Measurements from ENCODE around the gene PDHX. TPM values are rescaled to one million over a fixed set of nuclear protein-coding genes. Genes with fewer than 3 reads are reported as not detected.

Gene PDHX
- total RNA-seq, 1 donor from 2014 or later = 47.1 TPM

DNA sequence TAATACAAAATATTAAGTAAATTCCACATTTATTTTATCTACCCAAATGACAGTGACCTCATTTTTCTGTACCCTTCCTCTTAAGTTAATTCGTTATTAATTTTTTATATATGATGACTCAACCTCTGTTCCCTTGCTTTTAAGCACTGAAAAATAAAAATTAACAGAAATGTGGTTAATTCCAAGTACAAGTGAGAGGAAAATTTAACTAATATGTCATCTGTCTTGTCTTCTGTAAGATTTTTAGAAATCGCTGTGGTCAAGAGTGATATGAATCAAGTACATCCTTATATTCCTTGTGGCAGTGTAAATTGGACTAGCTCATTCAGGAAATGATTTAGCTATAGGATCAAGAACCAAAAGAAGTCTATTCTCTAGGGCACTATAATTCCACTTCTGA is 74.5 kb downstream of the PDHX start:
- no peak for DNase-seq

DNA sequence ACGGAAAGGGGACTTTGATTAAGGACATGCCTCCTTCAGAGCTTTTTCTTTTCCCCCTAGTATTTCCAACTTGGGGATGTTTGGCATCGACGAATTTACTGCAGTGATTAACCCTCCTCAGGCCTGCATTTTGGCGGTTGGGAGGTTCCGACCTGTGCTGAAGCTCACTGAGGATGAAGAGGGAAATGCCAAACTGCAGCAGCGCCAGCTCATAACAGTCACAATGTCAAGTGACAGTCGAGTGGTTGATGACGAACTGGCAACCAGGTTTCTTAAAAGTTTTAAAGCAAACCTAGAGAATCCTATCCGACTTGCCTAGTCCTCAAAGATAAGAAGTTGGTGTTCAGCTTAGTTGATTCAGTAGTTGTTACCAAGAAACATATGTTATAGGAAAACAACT is 78.4 kb downstream of the PDHX start:
- DNase-seq = no peak

DNA sequence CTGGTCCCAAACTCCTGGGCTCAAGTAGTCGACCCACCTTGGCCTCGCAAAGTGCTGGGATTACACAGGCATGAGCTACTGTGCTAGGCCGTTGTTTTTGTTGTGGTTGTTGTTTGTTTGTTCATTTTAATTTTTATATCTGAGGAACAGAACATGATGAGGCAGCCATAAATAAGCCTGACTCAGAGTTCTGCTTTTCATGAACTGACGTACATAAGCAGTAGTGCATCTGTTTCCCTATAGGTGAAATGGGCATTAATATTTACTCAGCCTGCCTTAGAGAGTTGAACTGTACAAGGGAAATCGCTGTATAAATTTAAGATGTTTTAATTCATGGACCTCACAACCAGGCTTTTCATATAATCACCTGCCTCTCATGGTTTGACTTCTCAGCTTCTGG is 80.5 kb downstream of the PDHX start:
- no peak for DNase-seq

DNA sequence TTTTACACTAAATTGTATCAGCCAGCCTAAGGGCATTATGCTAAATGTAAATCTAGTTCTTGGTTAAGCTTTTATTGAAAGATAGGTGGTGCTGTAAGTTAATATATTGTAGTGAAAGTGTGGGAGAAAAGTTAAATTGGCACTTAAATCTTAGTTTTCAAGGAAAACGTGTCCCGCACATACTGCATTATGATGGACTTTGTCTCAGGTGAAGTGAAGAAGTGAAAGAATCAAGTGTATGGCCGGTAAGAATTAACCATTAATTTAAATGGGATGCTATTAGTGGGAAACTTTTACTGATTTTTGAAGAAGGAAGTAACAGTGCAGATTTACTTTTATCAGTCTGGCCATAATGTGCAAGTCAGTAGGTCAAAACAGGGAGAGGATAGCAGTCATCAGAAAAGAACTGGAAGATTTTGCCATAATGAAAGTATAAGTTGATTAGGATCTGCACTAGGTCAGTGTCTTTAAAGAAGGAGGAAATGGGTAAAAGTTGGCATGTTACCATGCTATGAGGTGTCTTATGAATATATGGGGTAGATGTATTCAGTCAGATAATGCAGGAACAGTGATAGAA is 81.6 kb downstream of the PDHX start:
- no peak for DNase-seq

DNA sequence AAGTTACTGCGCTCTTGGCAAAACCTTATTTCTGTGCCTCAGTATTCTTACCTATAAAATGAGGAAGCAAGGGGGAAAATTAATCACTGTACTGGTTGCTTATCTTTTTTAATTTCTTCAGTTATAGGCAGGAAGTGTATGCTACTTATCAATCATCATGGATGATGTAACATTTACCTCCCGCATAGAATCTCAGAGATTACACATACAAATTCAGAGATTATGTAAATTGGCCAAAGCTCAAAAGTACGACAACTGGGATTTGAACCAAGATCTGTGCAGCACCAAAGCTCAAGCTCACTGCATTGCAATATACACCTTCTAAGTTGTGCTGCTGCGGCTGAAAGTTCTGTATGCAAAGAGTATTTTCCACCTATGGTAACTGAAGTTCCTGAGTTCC is 83.0 kb downstream of the PDHX start:
- no peak for DNase-seq

DNA sequence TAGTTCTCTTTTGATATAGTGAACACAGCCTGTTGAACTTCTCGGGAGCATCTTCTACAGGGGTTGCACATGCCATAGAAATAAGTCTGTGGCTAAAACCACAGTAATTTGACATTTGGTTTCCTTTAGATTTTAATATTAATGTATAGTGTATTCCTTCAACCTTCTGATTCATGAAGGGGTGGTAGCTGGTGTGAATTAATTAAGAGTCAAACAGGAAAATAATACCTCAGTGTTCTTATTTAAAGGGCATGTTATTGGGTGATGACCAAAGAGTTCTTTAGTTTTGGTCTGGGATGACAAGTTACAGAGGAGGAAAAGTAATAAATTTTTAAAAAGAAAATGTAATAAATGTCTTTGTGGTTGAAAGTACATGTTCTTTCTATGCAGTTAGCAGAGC is 86.8 kb downstream of the PDHX start:
- no peak for DNase-seq

DNA sequence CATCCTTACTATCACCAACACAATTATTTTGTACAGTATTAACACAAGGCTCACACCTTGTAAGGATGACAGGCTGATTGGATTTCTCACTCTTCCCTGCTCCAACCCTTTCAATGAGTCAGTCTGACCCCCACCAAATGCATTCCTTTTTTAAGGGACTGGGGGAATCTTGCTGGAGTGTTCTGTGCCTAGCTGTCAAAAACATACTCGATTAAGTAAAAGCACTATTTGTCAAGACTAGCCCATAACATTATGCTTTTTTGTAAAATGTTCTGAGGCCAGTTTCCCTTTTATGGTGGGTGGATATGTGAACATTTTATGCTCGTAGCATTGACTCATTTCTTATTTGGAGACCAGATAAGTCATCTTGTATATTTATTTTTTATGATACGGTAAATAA is 87.2 kb downstream of the PDHX start:
- no peak for DNase-seq

DNA sequence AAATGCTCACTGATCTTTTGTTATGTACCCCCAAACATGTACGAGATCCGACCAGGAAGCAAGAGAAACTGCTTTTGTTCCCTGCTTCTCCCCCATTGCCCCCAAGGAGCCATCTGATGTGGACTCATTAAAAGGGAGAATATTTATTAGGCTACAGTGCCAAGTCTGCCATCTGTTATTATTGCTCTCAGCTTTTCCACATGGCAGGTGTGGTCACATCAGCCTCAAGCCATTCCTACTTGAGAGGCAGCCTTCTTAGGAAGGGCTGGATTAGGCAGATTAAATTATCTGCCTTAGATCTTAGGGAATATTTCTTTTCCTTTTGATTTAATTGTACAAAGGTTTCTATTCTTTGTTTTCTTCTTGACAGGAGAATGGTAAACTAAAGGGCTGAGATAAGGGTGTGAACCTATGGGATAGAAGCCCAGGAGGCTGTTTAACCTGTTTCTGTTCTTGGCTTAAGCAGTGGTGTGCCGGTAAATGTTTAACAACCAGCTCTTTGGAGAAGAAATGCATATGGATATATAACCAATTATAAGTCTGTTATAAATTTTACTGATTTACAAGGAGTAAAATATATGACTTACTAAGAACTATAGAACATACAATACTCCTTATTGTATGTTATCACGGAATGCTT is 88.8 kb downstream of the PDHX start:
- DNase-seq = no peak

DNA sequence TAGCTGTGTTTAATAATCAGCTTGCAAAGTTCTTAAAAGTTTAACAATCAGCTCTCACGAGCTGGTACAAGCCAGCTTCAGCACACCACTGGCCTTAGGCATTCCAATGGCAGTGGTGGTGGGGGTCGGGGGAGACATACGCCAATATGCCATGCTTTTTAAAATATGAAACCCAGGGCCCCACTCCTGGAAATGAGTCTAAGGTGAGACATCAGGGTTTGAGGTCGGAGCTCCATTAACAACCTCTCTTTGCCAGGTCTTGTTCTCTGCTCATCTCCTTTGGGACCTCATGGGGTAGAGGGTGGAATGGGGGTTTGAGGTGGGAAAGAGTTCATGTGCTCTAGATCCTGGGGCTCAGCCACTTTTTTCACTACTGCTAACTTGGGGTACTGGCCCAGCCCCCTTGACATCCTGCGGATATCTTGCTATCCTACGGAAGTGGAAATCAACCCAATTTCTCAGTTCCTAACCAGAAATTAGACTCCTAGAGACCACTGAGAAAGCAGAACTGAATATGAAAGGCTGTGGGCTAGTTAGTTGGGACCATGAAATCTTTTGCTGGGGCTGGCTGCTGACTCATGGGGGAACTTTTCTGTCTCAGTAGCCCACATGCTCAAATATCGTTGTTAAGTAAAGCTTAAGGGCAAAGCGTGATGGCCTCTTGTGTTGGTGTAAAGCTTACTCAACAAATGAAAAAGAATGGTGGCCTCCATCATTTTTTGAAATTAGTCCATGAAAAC is 90.1 kb downstream of the PDHX start:
- no peak for DNase-seq

DNA sequence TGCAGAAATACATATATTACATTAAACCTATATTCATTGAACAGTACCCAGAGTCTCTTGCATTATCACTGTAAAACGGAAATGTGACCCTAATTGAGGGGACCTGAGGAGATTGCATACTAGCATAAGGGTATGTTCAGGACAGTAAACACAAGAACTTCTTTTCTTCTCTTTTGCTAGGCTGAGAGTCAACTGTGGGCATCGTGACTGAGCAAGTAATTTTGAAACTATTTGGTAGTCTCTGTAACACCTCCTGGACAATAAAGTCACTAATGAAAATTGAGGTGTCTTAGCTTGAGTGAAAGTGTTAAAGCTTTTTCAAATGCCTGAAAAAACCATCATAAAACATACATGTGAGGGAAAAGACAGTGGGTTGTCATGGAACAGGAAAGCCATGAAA is 90.9 kb downstream of the PDHX start:
- no peak for DNase-seq

DNA sequence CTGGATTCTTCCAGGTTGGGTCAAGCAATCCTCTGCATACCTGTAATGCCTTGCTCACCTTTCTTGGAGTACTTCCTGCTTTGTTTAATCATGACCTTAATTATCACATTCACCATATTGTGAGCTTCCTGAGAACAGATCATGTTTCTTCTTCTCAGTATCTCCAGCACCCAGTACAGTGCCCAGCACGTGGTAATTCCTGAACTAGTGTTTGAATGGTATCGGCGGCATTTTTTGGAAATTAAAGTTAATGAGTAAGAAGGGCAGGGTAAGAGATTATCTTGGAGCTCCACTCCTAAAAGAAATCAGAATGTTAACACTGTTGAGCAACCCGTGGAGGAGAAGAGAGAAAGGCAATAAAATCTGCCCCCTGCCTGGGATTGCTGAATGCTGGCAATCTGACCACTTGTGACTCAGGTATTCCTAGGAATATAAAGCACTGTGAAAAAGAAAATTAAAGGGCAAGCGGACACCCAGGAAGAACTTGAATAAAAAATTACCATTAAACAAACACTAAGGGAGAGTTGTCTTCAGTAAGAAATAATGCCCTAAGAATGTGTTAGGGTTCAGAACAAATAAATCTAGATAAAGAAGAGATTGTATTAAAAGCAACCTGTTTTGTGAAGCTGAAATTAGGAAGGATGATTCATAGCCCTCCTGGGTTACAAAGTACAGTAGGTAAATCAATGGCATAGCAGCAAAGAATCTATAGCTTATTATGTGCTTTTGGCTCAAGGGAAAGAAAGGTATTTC is 92.9 kb downstream of the PDHX start:
- DNase-seq = no peak

DNA sequence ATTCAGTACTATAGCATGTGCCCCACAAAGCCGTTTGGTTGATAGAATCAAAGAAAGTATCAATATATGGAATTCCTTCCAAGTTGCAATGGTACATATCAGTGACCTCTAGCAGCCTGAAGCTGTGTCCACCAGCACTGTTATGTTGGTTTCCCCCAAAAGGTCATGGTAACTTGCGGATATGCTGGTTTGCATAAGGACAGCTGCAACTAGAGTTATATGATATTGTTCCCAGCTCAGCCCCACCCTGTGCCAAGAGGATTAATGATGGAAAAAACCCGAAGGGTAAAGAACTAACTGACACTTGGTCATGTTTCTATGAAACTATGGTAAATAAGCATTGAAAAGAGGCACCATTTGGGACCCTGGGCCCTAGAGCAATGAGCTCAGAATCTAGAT is 93.5 kb downstream of the PDHX start:
- DNase-seq = no peak

DNA sequence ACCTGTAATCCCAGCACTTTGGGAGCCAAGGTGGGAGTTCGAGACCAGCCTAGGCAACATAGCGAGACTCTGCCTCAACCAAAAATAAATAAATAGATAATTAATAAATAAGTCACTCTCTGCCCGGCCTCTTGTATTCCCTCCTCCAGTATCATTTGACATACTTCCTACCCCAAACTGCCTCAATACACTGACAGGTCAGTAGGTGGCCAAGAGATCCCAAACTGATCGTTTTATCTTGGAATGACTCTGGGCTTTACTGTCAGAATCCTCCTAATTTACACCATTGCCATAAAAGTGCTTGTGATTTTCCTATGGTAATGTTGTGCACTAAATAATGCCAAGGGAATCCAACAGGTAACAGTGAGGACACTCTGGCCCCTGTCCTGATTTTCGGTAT is 94.2 kb downstream of the PDHX start:
- no peak for DNase-seq

DNA sequence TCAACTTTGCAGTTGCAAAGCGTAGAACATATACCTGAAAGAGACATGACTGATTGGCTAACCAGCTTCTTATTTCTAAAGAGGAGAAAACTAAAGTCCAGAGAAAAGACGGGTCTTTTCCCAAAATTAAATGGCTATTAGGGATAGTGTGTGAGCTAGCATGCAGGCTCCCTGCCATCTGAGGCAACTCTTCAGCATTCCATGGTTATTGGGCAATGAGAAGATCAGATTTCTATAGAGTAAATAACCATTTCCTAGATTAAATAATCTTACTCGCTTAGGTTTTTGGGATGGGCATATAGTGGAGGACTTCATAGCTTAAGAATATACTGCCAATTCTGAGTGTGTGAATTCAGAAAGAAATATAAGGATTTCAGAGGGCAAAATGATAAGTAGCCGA is 95.0 kb downstream of the PDHX start:
- DNase-seq = no peak

DNA sequence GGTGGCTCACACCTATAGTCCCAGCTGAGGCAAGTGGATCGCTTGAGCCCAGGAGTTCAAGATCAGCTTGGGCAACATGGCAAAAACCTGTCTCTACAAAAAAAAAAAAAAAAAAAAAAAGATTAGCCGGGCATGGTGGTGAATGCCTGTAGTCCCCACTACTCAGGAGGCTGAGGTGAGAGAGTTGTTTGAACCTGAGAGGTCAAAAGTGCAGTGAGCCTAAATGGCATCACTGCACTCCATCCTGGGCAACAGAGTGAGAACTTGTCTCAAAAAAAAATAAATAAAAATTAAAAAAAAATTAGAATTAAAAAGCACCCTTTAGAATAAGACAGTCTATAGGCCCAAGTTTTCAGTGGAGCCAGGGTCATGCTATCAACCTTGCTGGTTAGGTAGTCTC is 95.5 kb downstream of the PDHX start:
- no peak for DNase-seq

DNA sequence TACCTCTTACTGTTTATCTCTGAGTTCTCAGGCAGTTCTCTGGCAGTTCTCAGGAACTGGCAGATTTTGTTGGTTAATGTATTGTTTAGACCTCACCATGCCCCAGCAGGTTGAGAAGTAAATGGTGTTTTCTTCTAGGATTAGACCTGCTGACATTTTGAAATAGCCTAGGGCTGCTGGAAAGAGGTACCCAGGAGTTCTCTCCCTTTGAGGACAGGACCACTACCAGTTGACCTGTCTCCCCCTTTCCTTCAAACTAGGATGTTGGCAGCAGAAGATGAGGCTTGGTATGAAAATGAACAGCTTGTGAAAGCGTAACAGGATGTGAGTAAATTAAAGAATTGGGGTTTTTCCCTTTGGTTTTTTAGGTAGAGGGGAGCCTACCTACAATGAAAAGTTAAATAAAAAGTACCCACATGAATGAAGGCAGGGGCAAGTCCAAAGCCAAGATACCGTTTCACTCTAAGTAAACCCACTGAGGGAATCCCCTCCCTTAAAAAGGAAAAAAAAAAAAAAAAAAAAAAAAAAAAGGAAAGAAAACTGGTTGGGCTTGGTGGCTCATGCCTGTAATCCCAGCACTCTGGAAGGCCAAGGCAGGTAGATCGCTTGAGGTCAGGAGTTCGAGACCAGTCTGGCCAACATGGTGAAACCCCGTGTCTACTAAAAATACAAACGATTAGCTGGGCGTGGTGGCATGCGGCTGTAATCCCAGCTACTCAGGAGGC is 96.2 kb downstream of the PDHX start:
- no peak for DNase-seq

DNA sequence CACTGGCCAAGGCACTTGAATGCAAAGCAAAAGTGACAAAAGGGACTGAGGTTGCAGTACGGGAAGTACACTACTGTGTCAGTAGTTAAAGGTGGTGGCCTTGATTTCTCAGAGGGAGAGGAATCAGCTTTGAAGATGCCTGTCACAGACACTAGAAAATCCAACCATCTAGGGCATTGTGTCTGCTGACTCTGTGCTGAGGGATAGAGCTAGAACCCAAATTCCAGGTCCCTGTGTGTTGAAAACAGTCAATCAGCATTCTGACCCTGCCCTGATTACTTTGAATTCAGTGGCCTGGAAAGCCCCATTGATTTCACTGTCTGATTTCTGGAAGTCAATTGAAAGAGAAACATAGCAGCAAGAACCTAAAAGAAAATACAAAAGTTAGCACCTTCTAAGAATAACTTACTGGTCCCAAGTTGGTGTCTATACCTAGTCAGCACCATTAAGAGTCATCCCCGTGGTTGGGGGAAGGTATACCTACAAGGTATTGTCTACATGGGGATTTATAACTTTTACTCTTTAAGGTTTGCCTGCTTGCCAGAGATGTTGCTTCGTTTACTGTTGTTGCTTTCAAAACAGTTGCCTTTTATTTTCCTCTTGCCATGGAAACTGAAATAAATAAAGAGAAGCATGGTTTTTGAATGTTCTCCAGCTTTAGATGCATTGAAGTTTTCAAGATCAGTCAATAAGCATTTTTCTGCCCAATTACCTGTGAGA is 97.3 kb downstream of the PDHX start:
- DNase-seq = no peak

DNA sequence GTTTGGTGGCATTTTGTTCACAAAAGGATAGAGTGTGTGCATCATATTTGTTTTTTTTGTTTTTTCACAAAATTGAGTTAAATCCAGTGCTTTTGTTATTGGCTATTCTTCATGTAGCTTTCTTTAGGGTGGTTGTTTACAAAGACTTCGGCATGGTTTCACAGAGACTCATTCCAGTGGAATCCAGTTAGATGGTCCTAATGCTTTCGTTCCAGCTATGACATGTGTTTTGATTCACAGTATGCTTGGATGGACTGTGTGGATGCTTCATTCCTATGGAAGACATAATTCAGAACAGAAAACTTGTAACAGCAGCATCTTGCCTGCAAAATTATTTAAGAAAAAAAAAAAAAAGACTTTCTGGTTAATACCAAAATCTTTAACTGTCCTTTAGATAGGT is 97.9 kb downstream of the PDHX start:
- no peak for DNase-seq

DNA sequence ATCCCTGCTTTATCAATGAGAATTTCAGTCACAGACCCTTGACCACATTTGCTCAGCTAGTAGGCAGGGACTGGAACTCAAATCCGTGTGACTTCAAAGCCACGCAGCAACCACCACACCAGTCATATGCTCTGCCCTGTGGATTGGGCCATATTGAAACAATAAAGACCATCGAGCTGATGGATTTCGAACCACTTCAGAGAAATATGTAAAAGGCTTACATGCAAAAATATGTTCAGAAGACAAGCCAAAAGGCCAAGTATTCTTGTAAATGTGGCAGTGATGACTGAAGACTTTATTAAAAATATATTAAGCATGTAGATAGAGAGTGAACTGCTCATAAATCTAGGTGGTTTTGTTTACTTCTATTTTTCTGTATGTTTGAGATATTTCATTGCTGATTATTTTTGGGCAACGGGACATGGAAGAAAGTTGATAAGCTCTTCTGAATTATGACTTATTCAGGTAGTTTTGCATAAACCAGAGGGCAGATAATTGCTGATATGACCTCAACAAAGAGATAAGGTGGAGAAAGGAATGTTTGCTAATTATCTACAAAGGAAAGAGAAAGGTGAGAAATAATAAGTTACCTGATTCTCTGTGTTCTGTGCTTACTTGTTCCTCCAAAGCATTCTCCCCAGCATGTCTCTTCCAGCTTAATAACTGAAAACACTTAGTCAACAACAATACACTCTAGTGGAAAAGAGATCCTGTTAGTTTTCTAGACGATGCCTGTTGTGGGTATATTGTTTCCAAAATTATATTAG is 99.4 kb downstream of the PDHX start:
- DNase-seq = no peak

DNA sequence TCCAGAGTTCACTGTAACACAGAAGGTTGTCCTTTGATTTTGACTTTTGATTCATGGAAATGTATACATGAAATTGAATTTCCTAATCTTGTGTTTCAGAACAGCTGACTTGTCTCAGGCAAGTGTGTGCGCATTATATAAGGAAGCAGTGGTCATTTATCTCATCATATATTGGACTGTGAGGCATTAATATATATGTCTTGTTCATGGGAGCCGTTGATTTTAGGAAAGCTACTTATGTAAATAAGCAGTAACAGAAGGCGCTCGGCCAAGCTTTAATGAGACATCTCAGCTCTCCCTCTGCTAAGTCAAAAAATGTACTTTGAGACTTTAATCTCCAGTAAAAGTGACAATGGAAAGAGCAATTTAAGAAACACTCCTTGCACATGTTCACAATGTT is 100.5 kb downstream of the PDHX start:
- no peak for DNase-seq
